ENCODE results near the gene HSBP1L1.

- TF ChIP-seq EZH2 (IDR thresholded peaks at IDR 0.05), result no peak
- TF ChIP-seq POLR2AphosphoS5 (IDR thresholded peaks at IDR 0.05; ENCODE audit: borderline replicate concordance, low read depth, low read length), result no peak
These were observed 24.2 kb upstream of the HSBP1L1 start for GRCh38 chr18:79940126-79940813.

Data from SK-N-MC (cell line).